HG03103 (cell line): Measurements from ENCODE around the gene FLOT1.

Experiments used
- ATAC-seq: cut with Tn5 transposase; IDR thresholded peaks from one replicate; pipeline ENCODE4 v1.9.1; 2021; ENCODE audit warnings: low read depth; ENCODE audit not compliant: unreplicated experiment

FLOT1 gene

DNA sequence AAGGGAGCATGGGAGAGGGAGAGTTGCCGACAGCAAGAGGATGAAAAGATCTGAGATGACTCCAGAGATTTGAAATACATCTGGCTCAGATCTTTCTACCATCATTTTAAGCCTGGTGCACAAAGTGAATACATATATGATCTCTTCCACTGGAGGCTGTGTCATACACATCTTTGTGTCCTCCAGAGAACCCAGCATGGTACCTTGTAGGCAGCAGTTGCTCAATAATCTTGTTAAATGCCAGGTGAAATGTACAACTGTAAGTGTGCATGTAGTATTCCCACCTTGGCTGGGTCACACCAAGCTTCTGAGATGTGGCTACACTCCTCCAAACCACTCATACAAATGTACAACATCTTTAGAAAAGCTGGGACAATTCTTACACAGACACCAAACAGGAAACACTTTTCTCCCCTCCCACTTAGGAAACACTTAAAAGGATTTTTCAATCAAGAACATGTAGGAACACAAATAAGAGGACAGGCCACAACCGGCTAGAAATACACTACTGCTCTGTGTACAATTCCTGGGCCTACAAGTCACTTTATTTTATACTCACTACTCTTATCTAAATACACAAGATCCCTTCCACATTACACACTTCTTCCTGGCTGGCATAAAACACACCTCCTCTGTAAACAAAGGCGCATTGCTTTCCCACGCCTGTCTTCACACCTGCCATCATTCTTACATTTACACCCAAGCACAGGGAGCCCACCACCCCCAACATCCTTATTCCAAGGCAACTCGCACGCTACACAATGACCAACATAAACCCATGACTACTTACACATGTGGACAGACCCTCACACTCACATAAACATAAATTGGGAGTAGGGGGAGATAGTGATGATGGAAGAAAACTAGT is 5.6 kb upstream of the FLOT1 start:
- no peak for ATAC-seq

DNA sequence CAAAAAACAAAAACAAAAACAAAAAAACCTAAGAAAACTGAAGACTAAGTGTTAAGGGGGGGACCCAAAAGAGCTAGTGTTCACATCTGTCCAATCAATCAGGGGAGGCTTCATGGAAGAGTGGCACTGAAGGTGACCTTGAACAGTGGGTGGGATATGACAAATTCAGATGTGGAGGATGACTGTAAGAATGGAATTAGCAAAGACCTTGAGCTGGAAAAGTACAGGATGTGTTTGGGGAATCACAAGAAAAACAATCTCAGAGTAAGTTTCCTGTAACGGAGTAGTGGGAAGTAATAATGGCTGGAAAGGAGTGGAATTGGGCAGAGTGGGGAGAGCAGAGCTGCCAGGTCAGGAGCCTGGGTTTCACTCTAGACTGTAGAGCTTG is 4.8 kb upstream of the FLOT1 start:
- no peak for ATAC-seq

DNA sequence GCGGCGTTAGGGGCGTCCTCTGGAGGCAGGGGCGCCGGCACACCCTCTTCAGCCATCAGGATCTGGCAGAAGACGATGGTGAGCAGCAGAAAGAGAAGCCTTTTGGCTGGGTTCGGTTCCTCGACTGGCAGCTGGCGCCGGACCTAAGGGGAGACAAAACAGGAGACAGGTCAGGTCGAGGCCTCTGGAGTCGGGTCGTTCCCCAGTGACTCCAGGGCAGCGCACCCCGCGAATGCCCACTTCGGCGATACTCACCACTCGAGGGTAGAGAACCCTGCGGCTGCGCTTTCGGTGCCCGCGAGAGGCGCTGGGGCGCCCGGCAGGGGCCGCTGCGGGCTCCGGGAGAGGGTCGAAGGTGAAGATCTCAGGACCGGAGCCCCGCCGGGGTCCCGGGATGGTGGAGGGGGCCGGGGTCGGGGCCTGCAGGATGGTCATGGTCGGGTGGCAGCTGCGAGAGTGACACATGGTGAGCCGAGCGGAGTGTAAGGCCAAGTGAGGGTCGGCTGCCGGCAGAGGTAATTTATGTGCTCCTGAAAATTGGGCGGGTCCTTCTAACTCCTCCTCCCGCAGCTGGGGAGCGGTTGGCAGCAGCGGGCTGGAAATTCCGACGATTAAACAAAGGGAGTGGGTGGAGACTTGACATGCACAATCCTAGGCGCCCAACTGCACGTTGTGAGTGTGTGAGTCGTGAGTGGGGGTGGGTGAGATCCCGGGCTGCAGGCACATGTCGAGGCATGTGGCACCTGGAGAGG is 1.7 kb upstream of the FLOT1 start, which contains the start of gene IER3:
IER3 (minus strand) TSS at position 494 of the 752 bp plus-strand sequence; CDS start at position 465, 29 bp downstream.
- no peak for ATAC-seq

GRCh38 chr6:30743099-30744053 is 889 bp upstream of the FLOT1 start:
- ATAC-seq = no peak

DNA sequence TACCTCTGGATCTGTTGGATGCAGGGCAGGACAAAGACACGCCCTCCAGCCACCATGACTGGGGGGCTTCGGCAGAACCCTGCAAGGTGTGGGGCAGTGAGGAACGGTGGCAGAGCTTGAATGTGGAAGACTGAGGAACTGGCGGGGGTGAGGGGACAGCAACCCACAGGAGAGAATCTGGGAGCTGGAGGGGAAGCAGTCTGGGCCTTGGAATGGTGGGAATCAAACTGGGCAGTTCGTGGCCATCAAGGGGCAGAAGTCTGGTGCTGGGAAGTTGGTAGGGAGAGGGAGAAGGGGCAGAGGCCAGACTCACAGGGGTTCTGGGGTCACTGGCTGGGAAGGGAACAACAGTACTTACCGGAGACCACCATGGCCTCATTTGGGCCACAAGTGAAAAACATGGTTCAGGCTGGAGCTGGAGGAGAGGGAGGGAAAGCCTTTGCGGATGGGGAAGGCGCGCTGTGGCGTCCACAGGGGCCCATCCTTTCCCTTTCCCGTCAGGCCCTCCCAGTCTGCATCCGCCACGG is 635 bp downstream of the FLOT1 start:
- no peak for ATAC-seq

GRCh38 chr6:30741063-30741779 is 1.3 kb downstream of the FLOT1 start:
- no peak for ATAC-seq

- ATAC-seq = no peak
Measured at GRCh38 chr6:30740540-30740870, 2.0 kb downstream of the FLOT1 start.

- ATAC-seq = no peak
Measured at GRCh38 chr6:30738532-30738931, 4.0 kb downstream of the FLOT1 start.

GRCh38 chr6:30735668-30736314 is 6.7 kb downstream of the FLOT1 start:
- no peak for ATAC-seq

DNA sequence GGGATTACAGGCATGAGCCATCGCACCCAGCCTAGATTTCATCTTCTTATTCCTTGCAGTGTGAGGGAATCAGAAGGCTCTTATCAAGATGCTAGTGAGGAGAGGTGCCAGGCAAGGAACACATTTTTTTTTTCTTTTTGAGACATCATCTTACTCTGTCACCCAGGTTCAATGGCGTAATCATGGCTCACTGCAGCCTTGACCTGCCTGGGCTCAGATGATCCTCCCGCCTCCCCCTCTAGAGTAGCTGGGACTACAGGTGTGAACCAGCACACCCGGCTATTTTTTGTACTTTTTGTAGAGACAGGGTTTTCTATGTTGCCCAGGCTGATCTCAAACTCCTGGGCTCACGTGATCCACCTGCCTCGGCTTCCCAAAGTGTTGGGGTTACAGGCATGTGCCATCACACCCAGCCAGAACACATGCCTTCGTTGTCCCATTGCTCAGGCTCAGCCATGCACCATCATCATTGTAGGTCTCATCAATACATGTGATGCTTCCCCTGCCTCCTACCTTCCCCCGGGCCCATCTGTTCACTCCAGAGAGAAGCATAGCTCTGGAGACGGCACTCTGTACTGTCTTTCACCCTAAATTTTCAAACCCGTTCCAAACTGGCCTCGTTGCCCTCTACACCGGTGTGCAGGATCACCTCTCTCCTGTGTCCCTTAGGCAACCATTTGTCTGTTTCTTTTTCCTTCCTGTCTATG is 10.1 kb downstream of the FLOT1 start:
- no peak for ATAC-seq

GRCh38 chr6:30730601-30731435 is 11.7 kb downstream of the FLOT1 start:
- peak; percentile 51 for ATAC-seq

GRCh38 chr6:30727920-30728553 is 14.4 kb downstream of the FLOT1 start:
- no peak for ATAC-seq

DNA sequence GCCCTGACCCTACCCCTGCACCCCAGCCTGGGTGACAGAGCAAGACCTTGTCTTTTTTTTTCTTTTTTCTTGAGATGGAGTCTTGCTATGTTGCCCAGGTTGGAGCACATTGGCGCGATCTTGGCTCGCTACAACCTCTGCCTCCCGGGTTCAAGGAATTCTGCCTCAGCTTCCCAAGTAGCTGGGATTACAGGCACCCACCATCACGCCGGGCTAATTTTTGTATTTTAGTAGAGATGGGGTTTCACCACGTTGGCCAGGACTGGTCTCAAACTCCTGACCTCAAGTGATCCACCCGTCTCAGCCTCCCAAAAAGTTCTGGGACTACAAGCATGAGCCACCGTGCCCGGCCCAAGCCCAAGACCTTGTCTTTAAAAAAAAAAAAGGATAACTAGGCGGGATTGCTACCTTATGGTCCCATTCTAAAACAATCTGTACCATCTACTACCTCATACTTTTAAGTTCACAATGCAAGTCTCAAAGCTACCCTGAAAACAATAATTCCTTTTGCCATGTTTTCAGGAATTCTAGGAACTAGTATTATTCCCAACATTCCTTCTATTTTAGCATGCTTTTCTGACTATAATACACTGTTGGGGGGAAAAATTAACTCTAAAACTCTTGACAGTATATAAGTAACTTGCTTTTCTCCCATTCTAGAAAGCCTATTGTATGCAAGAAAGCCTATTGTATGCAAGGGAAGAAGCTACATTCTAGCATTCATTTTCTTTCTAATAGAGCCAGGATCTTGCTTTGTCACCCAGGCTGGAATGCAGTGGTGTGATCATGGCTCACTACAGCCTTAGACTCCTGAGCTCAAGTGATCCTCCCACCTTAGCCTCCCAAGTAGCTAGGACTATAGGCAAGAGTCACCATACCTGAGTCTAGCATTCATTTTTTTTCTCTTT is 15.7 kb downstream of the FLOT1 start:
- no peak for ATAC-seq

DNA sequence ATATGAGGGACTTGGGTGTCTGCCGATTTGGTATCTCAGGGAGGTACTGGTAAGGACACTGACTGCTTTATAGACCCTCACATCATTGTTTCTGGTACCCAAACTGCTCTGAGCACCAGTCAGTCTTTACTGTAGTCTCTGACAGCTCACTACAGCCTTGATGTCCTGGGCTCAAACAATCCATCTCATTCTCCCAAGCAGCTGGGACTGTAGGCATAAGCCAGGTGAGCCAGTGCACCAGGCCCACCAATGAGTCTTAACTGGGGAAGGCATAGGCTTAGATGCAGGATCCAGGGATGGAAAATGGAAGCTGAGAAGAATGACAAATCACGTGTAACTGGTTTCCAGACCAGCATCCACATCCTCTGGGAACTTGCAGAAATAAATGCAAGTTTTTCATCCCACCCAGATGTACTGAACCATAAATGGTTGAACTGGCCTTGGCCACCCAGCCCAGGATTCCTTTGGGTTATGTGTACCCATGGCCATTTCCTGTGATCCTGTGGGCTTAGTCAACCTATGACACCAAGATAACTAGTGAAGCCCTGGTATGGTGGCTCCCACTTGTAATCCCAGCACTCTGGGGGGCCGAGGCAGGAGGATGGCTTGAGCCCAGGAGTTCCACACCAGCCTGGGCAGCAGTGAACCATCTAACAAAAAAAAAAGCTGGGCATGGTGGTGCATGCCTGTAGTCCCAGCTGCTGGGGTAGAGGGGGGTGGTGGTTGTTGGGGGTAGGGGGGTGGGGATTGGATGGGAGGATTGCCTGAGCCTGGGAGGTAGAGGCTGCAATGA is 16.6 kb downstream of the FLOT1 start:
- no peak for ATAC-seq

DNA sequence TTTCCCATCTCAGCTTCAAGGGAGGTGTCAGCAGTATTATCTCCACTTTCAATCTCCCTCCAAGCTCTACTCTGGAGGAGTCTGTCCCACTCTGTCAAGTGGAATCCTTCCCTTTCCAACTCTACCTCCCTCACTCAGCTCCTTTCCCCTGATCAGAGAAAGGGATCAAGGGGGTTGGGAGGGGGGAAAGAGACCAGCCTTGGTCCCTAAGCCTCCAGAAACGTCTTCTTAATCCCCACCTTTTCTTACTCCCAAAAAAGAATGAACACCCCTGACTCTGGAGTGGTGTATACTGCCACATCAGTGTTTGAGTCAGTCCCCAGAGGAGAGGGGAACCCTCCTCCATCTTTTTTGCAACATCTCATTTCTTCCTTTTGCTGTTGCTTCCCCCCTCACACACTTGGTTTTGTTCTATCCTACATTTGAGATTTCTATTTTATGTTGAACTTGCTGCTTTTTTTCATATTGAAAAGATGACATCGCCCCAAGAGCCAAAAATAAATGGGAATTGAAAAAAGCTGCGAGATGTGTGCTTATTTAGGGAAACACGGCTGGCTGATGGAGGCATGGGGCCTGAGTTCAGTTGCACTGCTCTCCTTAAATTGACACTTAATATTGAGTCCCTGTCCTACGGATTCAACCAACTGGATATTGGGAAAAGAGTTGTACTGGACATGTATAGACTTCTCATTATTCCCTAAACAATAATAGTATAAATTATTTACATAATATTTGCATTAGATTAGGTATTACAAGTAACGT is 17.4 kb downstream of the FLOT1 start:
- no peak for ATAC-seq
